ENCODE measurements around the gene NR6A1.

- TF ChIP-seq POLR2A (IDR thresholded peaks at IDR 0.05; ENCODE audit: low read length) (no peak), GATA1 (IDR thresholded peaks at IDR 0.05; ENCODE audit: low read depth, low read length) (no peak)
These were observed 267.2 kb downstream of the NR6A1 start for GRCh38 chr9:124503713-124504529.
